Endodermal cell (in vitro differentiated cells): Measurements from ENCODE around the gene PRR5L. TPM values are rescaled to one million over a fixed set of nuclear protein-coding genes. Genes with fewer than 3 reads are reported as not detected.

ENCODE experiments used
- DNase-seq: peaks from one replicate; pipeline ENCODE4 v3.0.0-alpha.2; 2017
- H3K27ac ChIP-seq: 2 replicates; pipeline ENCODE4 v1.5.1; 2013; ENCODE audit warnings: mild to moderate bottlenecking, low read depth, low read length, moderate library complexity
- H3K27me3 ChIP-seq: 2 replicates; pipeline ENCODE4 v1.6.1; 2013; ENCODE audit warnings: mild to moderate bottlenecking, low read length, moderate library complexity; ENCODE audit not compliant: insufficient read depth, control insufficient read depth, poor library complexity, severe bottlenecking
- H3K36me3 ChIP-seq: 2 replicates; pipeline ENCODE4 v1.7.0; 2013; ENCODE audit warnings: mild to moderate bottlenecking, low read length, moderate library complexity; ENCODE audit not compliant: control insufficient read depth, insufficient read depth
- H3K4me1 ChIP-seq: one replicate; pipeline ENCODE4 v1.7.0; 2013; ENCODE audit warnings: low read length; ENCODE audit not compliant: control insufficient read depth, insufficient read depth
- H3K4me3 ChIP-seq: 2 replicates; pipeline ENCODE4 v1.5.1; 2013; ENCODE audit warnings: mild to moderate bottlenecking, low read length, moderate library complexity
- H3K9ac ChIP-seq: 2 replicates; pipeline ENCODE4 v1.6.1; 2013; ENCODE audit warnings: mild to moderate bottlenecking, low read length, moderate library complexity; ENCODE audit not compliant: poor library complexity, severe bottlenecking; ENCODE audit errors: extremely low read depth
- H3K9me3 ChIP-seq: 2 replicates; pipeline ENCODE4 v1.6.1; 2013; ENCODE audit warnings: mild to moderate bottlenecking, low read length, moderate library complexity; ENCODE audit not compliant: control insufficient read depth
- H3K27ac Mint-ChIP-seq: 2 replicates; pipeline ENCODE4 v1.8.0; 2020; ENCODE audit warnings: mixed read lengths
- H3K27me3 Mint-ChIP-seq: 2 replicates; pipeline ENCODE4 v1.8.0; 2021; ENCODE audit warnings: mild to moderate bottlenecking, mixed read lengths; ENCODE audit not compliant: insufficient read depth
- H3K36me3 Mint-ChIP-seq: 2 replicates; pipeline ENCODE4 v1.8.0; 2020; ENCODE audit warnings: low read depth, mixed read lengths
- H3K4me1 Mint-ChIP-seq: 2 replicates; pipeline ENCODE4 v1.8.0; 2020; ENCODE audit warnings: mixed read lengths
- H3K4me3 Mint-ChIP-seq: 2 replicates; pipeline ENCODE4 v1.8.0; 2020; ENCODE audit warnings: mild to moderate bottlenecking, moderate library complexity, mixed read lengths
- H3K9me3 Mint-ChIP-seq: 2 replicates; pipeline ENCODE4 v1.8.0; 2020; ENCODE audit warnings: mild to moderate bottlenecking, mixed read lengths
- WGBS, 2 experiments: methylation state at CpG; one replicate each; pipeline versions ENCODE4 v1.1.5 to v1.1.7; 2013; ENCODE audit warnings: missing lambda C conversion rate in 2 of 2, mixed read lengths in 1 of 2; ENCODE audit not compliant: insufficient coverage in 1 of 2, insufficient read length in 1 of 2; 5-methylcytosine and 5-hydroxymethylcytosine counted together
- total RNA-seq, 2 donors: library from RNA; stranded (reverse); fragmentation: NEBNext Ultra II Directional in 1 of 2; extraction: Animal tissue kit (Norgen Biotek cat#: 25700) in 1 of 2; gene quantifications; 2 replicates in 1 of 2; 3 replicates in 1 of 2; pipeline ENCODE4 v1.2.1, GENCODE V29; 2021
- TF ChIP-seq, protein P1 (sequence below): fragments of 200-600 bp; sonication (generic); conservative IDR thresholded peaks from 2 replicates; pipeline ENCODE4 v1.5.0; 2021; ENCODE audit warnings: antibody characterized with exemption, mild to moderate bottlenecking

Gene PRR5L
- total RNA-seq, 2 donors from 2014 or later: 5.3 to 7.2 TPM

GRCh38 chr11:36360318-36360717, 64.2 kb downstream of the PRR5L start:
- TF ChIP-seq, protein P1, sequence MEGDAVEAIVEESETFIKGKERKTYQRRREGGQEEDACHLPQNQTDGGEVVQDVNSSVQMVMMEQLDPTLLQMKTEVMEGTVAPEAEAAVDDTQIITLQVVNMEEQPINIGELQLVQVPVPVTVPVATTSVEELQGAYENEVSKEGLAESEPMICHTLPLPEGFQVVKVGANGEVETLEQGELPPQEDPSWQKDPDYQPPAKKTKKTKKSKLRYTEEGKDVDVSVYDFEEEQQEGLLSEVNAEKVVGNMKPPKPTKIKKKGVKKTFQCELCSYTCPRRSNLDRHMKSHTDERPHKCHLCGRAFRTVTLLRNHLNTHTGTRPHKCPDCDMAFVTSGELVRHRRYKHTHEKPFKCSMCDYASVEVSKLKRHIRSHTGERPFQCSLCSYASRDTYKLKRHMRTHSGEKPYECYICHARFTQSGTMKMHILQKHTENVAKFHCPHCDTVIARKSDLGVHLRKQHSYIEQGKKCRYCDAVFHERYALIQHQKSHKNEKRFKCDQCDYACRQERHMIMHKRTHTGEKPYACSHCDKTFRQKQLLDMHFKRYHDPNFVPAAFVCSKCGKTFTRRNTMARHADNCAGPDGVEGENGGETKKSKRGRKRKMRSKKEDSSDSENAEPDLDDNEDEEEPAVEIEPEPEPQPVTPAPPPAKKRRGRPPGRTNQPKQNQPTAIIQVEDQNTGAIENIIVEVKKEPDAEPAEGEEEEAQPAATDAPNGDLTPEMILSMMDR: no peak
- WGBS, 2 experiments: 100% methylated on average over 3 of the region's 3 CpGs; no CpG with 5 or more reads in 1 of the 2 experiments
- no peaks in the 10 kb centered on the region for H3K36me3 Mint-ChIP-seq
- H3K9me3 Mint-ChIP-seq: no peaks in the 10 kb centered on the region
- H3K36me3 ChIP-seq: no peaks in the 10 kb centered on the region
- H3K27ac Mint-ChIP-seq: no peak overlapping the region
- H3K9me3 ChIP-seq: no peaks in the 10 kb centered on the region
- H3K27me3 Mint-ChIP-seq: peaks cover 43% of the 10 kb centered on the region
- no peak overlapping the region for H3K4me3 Mint-ChIP-seq
- peaks cover 32% of the 10 kb centered on the region for H3K4me1 ChIP-seq
- no peak for DNase-seq
- no peak overlapping the region for H3K4me3 ChIP-seq
- H3K27me3 ChIP-seq: peaks cover 27% of the 10 kb centered on the region
- H3K4me1 Mint-ChIP-seq: peaks cover 32% of the 10 kb centered on the region
- no peak overlapping the region for H3K9ac ChIP-seq
- H3K27ac ChIP-seq: no peak overlapping the region

- WGBS, 2 experiments: 85 to 92% methylated on average over 2 to 4 of the region's 4 CpGs
- Histone ChIP-seq H3K9ac (no peak overlapping the region), H3K4me3 (no peak overlapping the region), H3K4me1 (peaks cover 38% of the 10 kb centered on the region), H3K9me3 (no peaks in the 10 kb centered on the region), H3K27me3 (peaks cover 27% of the 10 kb centered on the region), H3K36me3 (no peaks in the 10 kb centered on the region), H3K27ac (no peak overlapping the region)
- Mint-ChIP-seq H3K27ac (no peak overlapping the region), H3K27me3 (peaks cover 40% of the 10 kb centered on the region), H3K4me1 (peaks cover 35% of the 10 kb centered on the region), H3K9me3 (no peaks in the 10 kb centered on the region), H3K36me3 (no peaks in the 10 kb centered on the region), H3K4me3 (no peak overlapping the region)
- DNase-seq: no peak
- TF ChIP-seq, protein P1: no peak
Measured at GRCh38 chr11:36360826-36361415, 64.8 kb downstream of the PRR5L start.

- 68 to 83% methylated on average over 1 of the region's 1 CpG for WGBS, 2 experiments
- H3K27ac Mint-ChIP-seq: no peak overlapping the region
- TF ChIP-seq, protein P1: no peak
Measured at GRCh38 chr11:36361472-36361871, 65.4 kb downstream of the PRR5L start.

More at GRCh38 chr11:36361472-36361871, 65.4 kb downstream of the PRR5L start:
- H3K9ac ChIP-seq: no peak overlapping the region
- H3K27me3 ChIP-seq: peaks cover 33% of the 10 kb centered on the region
- Mint-ChIP-seq H3K4me1 (peaks cover 35% of the 10 kb centered on the region), H3K36me3 (no peaks in the 10 kb centered on the region), H3K4me3 (no peak overlapping the region), H3K27me3 (peaks cover 36% of the 10 kb centered on the region), H3K9me3 (no peaks in the 10 kb centered on the region)
- no peak for DNase-seq
- H3K27ac ChIP-seq: no peak overlapping the region
- H3K4me3 ChIP-seq: no peak overlapping the region
- H3K4me1 ChIP-seq: peaks cover 38% of the 10 kb centered on the region
- H3K9me3 ChIP-seq: no peaks in the 10 kb centered on the region
- H3K36me3 ChIP-seq: no peaks in the 10 kb centered on the region
